BJ (cell line): ENCODE measurements around the gene AOAH. TPM values are rescaled to one million over a fixed set of nuclear protein-coding genes. Genes with fewer than 3 reads are reported as not detected.
A peak's percentile ranks its signal among the peaks of the same experiment; 100 is the strongest.
"Not testable (repeated sequence)": the region's sequence is repeated elsewhere in the genome, so short reads cannot be mapped to it uniquely, and the experiment has no call there.

Source experiments
- CTCF ChIA-PET: fragments of 350-600 bp; formaldehyde crosslinking; extraction: SDS; loops from one replicate; lab custom pipeline; 2021; ENCODE audit warnings: antibody characterized with exemption, inconsistent platforms; lab: Yijun Ruan, JAX
- POLR2A ChIA-PET: fragments of 300-600 bp; sonication (Branson Sonifier 250); formaldehyde crosslinking; extraction: SDS; loops from one replicate; lab custom pipeline; 2021; ENCODE audit warnings: antibody characterized with exemption; lab: Charles Lee
- DNase-seq: peaks from one replicate; pipeline ENCODE4 v3.0.0-alpha.2; 2011; ENCODE audit warnings: low read depth
- H3K27me3 ChIP-seq: 2 replicates; pipeline ENCODE4 v1.6.0; 2011; ENCODE audit warnings: low read length; ENCODE audit not compliant: control insufficient read depth, insufficient read depth
- H3K36me3 ChIP-seq: 2 replicates; pipeline ENCODE4 v1.5.1; 2011; ENCODE audit warnings: low read length; ENCODE audit not compliant: control insufficient read depth, insufficient read depth
- H3K4me3 ChIP-seq: 2 replicates; pipeline ENCODE4 v1.5.1; 2011; ENCODE audit warnings: low read depth, mild to moderate bottlenecking, control low read depth, low read length
- CTCF ChIP-seq: IDR thresholded peaks from 2 replicates; pipeline ENCODE4 v1.5.1; 2011; ENCODE audit warnings: low read depth, mild to moderate bottlenecking, control low read depth, inconsistent platforms, low read length, moderate library complexity; ENCODE audit not compliant: insufficient read depth
- polyA plus RNA-seq: library from polyadenylated mRNA; depleted of rRNA; stranded (reverse); fragments of >200 nt; gene quantifications from 2 replicates; pipeline ENCODE4 v1.2.3, GENCODE V29; 2011

The AOAH gene
- polyA plus RNA-seq, 1 experiment: not detected

- DNase-seq: no peak
- TF ChIP-seq CTCF: no peak
- Histone ChIP-seq H3K27me3 (no peaks in the 10 kb centered on the region), H3K36me3 (no peaks in the 10 kb centered on the region), H3K4me3 (no peak overlapping the region)
- ChIA-PET CTCF (interaction anchor here (0.8 to 1.4 kb wide), 4 partner anchors 14 to 165 kb away, joined by 3 to 4 read pairs (median 4); no protein-coding TSS in a partner anchor), POLR2A (no interaction called here)
Observed at GRCh38 chr7:36653008-36653662, 71.2 kb downstream of the AOAH start.

- Histone ChIP-seq H3K27me3 (no peaks in the 10 kb centered on the region), H3K36me3 (no peaks in the 10 kb centered on the region), H3K4me3 (no peak overlapping the region)
- CTCF ChIA-PET: interaction anchor here (1.0 to 1.4 kb wide), 3 partner anchors 13 to 19 kb away, joined by 3 to 4 read pairs (median 4); no protein-coding TSS in a partner anchor
- DNase-seq: no peak
- TF ChIP-seq CTCF: no peak
- POLR2A ChIA-PET: no interaction called here
Observed at GRCh38 chr7:36652431-36652830, 71.9 kb downstream of the AOAH start.

- peak; percentile 49 for DNase-seq
- Histone ChIP-seq H3K4me3 (no peak overlapping the region), H3K36me3 (no peaks in the 10 kb centered on the region), H3K27me3 (no peaks in the 10 kb centered on the region)
- TF ChIP-seq CTCF: no peak
- CTCF ChIA-PET: interaction anchor here (0.6 to 2.1 kb wide), 3 partner anchors 22 to 549 kb away, joined by 3 to 6 read pairs (median 3); no protein-coding TSS in a partner anchor
- POLR2A ChIA-PET: interaction anchor here (0.6 kb wide), 2 partner anchors 87 to 861 kb away, joined by 3 to 4 read pairs; no protein-coding TSS in a partner anchor
Observed at GRCh38 chr7:36651404-36651803, 72.9 kb downstream of the AOAH start.

GRCh38 chr7:36650766-36651312, 73.5 kb downstream of the AOAH start:
- ChIA-PET CTCF (interaction anchor here (0.6 to 2.1 kb wide), 3 partner anchors 23 to 550 kb away, joined by 3 to 6 read pairs (median 3); no protein-coding TSS in a partner anchor), POLR2A (interaction anchor here (0.6 kb wide), 1 partner anchor 862 kb away, joined by 3 read pairs; no protein-coding TSS in a partner anchor)
- TF ChIP-seq CTCF: no peak
- no peaks in the 10 kb centered on the region for H3K27me3 ChIP-seq
- H3K36me3 ChIP-seq: no peaks in the 10 kb centered on the region
- H3K4me3 ChIP-seq: no peak overlapping the region
- no peak for DNase-seq

- POLR2A ChIA-PET: no interaction called here
- Histone ChIP-seq H3K36me3 (no peaks in the 10 kb centered on the region), H3K27me3 (no peaks in the 10 kb centered on the region), H3K4me3 (no peak overlapping the region)
- CTCF ChIA-PET: interaction anchor here (0.8 to 2.1 kb wide), 2 partner anchors 20 to 163 kb away, joined by 3 to 6 read pairs; no protein-coding TSS in a partner anchor
- no peak for TF ChIP-seq CTCF
- no peak for DNase-seq
Observed at GRCh38 chr7:36650320-36650719, 74.0 kb downstream of the AOAH start.

GRCh38 chr7:36649319-36649718, 75.0 kb downstream of the AOAH start:
- CTCF ChIA-PET: interaction anchor here (1.9 kb wide), 1 partner anchor 13 kb away, joined by 5 read pairs; no protein-coding TSS in a partner anchor
- DNase-seq, H3K27me3 ChIP-seq, H3K36me3 ChIP-seq, POLR2A ChIA-PET, H3K4me3 ChIP-seq: not testable (repeated sequence)
